Uterus (tissue), 2 donors: ENCODE data around the gene LOXL3.

ENCODE experiments used
- POLR2A ChIP-seq, 2 donors: fragments of 450-650 bp; IDR thresholded peaks; one replicate each; pipeline ENCODE4 v1.6.1; 2016; ENCODE audit warnings: antibody characterized with exemption in 2 of 2, mild to moderate bottlenecking in 1 of 2, moderate library complexity in 1 of 2
- TF ChIP-seq, protein P1 (sequence below), 4 experiments: fragments of 200-600 bp in 2 of 4; fragments of 450-650 bp in 2 of 4; sonication (generic) in 2 of 4; IDR thresholded peaks; one replicate each; pipeline ENCODE4 v1.5.1; 2016 to 2019; ENCODE audit warnings: antibody characterized with exemption in 4 of 4, mild to moderate bottlenecking in 2 of 4, moderate library complexity in 1 of 4

DNA sequence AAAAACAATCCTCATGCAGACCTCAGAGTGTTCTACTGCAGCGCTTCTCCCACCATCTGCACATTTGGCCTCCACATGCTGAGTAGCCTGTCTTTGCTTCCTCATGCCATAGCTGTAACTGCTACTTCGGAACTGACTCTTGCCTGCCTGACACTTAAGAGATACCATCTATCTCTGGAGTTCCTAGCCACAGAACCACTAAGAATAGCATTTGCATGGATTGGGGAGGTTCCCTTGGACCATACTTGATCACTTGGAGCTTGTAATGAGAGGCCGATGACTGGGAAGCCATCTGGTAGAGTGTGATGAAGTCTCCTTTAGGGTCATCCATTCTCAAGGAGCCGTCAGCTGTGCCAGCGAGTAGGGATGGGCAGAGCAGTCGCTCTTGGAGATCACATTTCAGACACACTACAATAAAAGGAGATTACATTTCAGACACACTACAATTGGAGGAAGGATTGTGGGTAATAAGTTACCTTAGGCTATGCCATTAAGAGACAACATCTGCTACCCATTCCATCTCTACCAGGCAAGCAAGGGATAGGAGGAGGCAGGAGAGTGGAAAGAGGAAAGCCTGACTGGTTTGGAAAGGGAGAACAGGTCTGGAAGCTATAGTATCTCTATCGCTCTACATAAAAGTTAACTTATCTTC lies 22.6 kb upstream of the LOXL3 start:
- TF ChIP-seq, protein P1, sequence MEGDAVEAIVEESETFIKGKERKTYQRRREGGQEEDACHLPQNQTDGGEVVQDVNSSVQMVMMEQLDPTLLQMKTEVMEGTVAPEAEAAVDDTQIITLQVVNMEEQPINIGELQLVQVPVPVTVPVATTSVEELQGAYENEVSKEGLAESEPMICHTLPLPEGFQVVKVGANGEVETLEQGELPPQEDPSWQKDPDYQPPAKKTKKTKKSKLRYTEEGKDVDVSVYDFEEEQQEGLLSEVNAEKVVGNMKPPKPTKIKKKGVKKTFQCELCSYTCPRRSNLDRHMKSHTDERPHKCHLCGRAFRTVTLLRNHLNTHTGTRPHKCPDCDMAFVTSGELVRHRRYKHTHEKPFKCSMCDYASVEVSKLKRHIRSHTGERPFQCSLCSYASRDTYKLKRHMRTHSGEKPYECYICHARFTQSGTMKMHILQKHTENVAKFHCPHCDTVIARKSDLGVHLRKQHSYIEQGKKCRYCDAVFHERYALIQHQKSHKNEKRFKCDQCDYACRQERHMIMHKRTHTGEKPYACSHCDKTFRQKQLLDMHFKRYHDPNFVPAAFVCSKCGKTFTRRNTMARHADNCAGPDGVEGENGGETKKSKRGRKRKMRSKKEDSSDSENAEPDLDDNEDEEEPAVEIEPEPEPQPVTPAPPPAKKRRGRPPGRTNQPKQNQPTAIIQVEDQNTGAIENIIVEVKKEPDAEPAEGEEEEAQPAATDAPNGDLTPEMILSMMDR (IDR thresholded peaks at IDR 0.05) = no peak
- TF ChIP-seq POLR2A (IDR thresholded peaks at IDR 0.05) = no peak
